Measurements from ENCODE around the gene JDP2.

Gene JDP2

GRCh38 chr14:75461755-75462349 is 34.0 kb downstream of the JDP2 start:
- no peak for DNase-seq (ENCODE audit: low spot score)
- in situ Hi-C loops (cut with MboI; ENCODE audit: low pct_unique_long_range_greater_than_20kb, low sequenced_read_pairs, unreplicated experiment) = no loop called here
- no peak for TF ChIP-seq CTCF (IDR thresholded peaks at IDR 0.05; ENCODE audit: extremely low read depth, insufficient read depth, missing control alignments)

DNA sequence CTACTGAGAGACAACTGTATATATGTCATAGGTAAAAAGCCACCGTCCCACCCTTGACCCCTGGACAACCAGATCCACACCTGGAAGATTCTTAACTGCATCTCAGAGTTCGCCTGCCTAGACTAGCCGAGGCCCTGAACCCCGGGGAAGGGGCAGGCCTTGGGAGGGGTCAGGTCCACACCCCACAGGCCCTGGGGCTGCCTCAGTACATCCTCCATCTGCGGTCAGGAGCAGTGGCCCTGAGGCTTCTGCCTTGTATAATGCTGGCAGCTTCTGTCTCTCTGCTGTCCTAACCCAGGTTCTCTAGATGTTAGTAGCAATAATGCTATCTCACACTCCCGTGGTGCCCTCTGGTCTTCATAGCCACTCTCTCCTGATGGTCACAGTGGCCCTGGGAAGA is 36.8 kb downstream of the JDP2 start:
- DNase-seq (ENCODE audit: low spot score) = no peak
- no peak for TF ChIP-seq CTCF (IDR thresholded peaks at IDR 0.05; ENCODE audit: extremely low read depth, insufficient read depth, missing control alignments)
- in situ Hi-C loops (cut with MboI; ENCODE audit: low pct_unique_long_range_greater_than_20kb, low sequenced_read_pairs, unreplicated experiment) = no loop called here

- no peak for DNase-seq (ENCODE audit: low spot score)
- TF ChIP-seq CTCF (IDR thresholded peaks at IDR 0.05; ENCODE audit: extremely low read depth, insufficient read depth, missing control alignments) = no peak
- in situ Hi-C loops (cut with MboI; ENCODE audit: low pct_unique_long_range_greater_than_20kb, low sequenced_read_pairs, unreplicated experiment) = no loop called here
These were observed 39.9 kb downstream of the JDP2 start for GRCh38 chr14:75467763-75468162.

DNA sequence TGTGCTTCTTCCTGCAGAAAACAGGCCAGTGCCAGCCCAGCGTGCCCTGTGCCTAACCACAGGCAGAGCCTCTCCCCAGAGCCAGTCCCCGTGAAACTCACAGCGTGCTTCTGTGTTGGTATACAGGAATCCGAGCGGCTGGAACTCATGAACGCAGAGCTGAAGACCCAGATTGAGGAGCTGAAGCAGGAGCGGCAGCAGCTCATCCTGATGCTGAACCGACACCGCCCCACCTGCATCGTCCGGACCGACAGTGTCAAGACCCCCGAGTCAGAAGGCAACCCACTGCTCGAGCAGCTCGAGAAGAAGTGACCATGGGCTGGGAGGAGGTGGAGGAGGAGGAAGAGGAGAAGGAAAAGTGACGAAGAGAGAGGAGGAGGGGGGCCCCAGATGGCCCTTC is 41.3 kb downstream of the JDP2 start:
- in situ Hi-C loops (cut with MboI; ENCODE audit: low pct_unique_long_range_greater_than_20kb, low sequenced_read_pairs, unreplicated experiment) = no loop called here
- no peak for DNase-seq (ENCODE audit: low spot score)
- no peak for TF ChIP-seq CTCF (IDR thresholded peaks at IDR 0.05; ENCODE audit: extremely low read depth, insufficient read depth, missing control alignments)

DNA sequence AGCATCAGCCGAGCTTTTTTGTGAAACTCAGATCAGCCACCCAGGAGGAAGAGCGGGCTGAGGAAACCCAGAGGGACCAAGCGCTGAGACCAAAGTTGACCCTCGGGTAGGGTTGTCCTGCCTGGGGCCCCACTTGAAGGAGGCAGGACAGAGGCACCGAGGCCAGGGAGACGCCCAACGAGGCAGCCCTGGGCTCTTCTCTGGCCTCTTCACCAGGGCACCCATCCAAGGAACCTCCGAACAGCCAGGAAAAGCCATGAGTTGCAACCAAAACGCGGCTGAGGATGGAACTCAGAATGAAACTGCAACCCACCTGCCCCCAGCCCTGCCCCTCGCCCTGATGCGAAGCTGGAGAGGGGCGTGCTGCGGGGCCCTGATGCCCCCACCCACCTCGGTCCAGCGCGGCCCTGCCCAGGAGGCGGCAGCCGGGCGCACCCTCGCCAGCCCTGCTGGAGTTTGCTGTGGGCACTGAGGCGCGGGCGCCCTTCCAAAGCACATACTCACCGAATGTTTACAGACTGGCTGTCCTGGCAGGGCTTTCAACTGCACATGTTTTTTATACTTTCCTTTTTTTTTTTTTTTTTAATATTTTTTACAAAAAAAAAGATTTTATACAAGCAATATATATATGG is 41.9 kb downstream of the JDP2 start:
- no peak for DNase-seq (ENCODE audit: low spot score)
- no peak for TF ChIP-seq CTCF (IDR thresholded peaks at IDR 0.05; ENCODE audit: extremely low read depth, insufficient read depth, missing control alignments)
- in situ Hi-C loops (cut with MboI; ENCODE audit: low pct_unique_long_range_greater_than_20kb, low sequenced_read_pairs, unreplicated experiment) = no loop called here

DNA sequence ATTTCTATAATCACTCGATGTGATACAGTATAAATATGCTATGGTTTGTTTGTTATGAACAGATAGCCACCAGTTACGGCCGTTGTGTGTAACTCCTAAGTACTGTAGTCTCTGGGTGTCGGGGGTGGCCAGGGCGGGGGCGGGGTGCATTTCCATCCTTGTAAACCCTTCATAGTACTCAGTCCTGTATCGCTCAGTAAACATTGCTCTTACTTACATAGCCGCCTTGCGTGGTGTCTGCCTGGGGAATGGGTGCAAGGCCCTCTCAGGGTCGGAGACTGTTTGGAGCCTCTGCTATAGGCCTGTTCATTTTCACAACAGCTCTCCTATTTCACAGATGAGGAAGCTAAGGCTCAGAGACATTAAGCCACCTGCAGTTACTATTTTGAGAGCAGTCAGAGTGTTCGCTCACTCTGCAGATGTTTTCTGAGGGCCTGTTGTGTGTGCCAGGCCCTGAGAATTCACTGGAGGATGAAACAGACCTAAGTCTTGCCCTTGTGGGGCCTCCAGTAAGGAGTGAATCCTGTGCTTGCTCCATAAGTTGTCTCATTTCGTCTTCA is 42.5 kb downstream of the JDP2 start:
- TF ChIP-seq CTCF (IDR thresholded peaks at IDR 0.05; ENCODE audit: extremely low read depth, insufficient read depth, missing control alignments) = no peak
- peak; percentile 48 for DNase-seq (ENCODE audit: low spot score)
- in situ Hi-C loops (cut with MboI; ENCODE audit: low pct_unique_long_range_greater_than_20kb, low sequenced_read_pairs, unreplicated experiment) = no loop called here

All from GM13977 (cell line).